KOPT-K1 (cell line): Measurements from ENCODE around the gene XYLT1.

Source experiments
- H3K27ac ChIP-seq: fragments of 200-600 bp; sonication (generic); 2 replicates; pipeline ENCODE4 v1.5.1; 2016; ENCODE audit warnings: antibody characterized with exemption, mild to moderate bottlenecking, low read depth, low read length; ENCODE audit not compliant: poor library complexity, severe bottlenecking
- H3K36me3 ChIP-seq: fragments of 200-600 bp; sonication (generic); 2 replicates; pipeline ENCODE4 v1.5.1; 2017; ENCODE audit warnings: antibody characterized with exemption, mild to moderate bottlenecking, low read length, moderate library complexity; ENCODE audit not compliant: insufficient read depth
- H3K9me3 ChIP-seq: fragments of 200-600 bp; sonication (generic); 2 replicates; pipeline ENCODE4 v1.5.1; 2017; ENCODE audit warnings: antibody characterized with exemption, low read length, mild to moderate bottlenecking; ENCODE audit not compliant: insufficient read depth, poor library complexity, severe bottlenecking

Gene XYLT1

DNA sequence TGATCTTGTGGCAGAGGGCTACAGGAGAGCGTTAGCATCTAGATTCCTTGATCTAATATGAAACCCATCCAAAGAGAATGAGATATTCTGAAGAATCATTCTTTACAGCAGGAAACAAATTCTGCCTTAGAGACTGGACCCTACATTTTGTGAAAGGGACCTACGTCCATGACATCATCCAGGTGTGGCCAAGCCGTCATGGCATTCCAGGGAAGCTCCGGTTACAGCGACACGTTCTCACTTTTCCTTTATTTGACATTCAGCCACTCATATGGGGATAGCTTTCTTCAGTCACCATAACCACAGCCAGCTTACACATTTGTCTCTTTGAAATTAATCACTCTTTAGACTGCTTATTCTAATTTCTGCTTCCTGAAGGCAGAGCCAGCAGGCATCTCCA lies 408.1 kb downstream of the XYLT1 start:
- H3K36me3 ChIP-seq, result no peaks in the 10 kb centered on the region
- H3K9me3 ChIP-seq, result no peaks in the 10 kb centered on the region

DNA sequence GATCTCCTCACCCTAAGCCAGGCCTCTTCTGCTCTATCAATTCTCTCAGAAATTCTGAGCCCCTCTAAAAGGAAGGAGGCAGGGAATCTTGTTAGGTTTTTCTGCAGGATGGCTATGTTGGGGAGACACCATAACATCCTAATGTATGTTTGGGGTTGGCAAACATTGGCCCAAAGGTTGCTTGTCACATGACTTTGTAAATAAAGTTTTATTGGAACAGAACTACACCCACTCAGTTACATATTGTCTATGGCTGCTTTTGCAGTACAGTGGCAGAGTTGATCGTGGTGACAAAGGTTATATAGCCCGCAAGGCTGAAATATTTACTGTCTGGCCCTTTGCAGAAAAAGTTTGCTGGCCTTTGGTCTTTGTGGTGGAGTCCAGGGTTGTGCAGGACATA lies 409.4 kb downstream of the XYLT1 start:
- no peaks in the 10 kb centered on the region for H3K9me3 ChIP-seq
- no peaks in the 10 kb centered on the region for H3K36me3 ChIP-seq
- H3K27ac ChIP-seq, result no peak overlapping the region

More for the DNA sequence above, 408.1 kb downstream of the XYLT1 start:
- H3K27ac ChIP-seq, result no peak overlapping the region

DNA sequence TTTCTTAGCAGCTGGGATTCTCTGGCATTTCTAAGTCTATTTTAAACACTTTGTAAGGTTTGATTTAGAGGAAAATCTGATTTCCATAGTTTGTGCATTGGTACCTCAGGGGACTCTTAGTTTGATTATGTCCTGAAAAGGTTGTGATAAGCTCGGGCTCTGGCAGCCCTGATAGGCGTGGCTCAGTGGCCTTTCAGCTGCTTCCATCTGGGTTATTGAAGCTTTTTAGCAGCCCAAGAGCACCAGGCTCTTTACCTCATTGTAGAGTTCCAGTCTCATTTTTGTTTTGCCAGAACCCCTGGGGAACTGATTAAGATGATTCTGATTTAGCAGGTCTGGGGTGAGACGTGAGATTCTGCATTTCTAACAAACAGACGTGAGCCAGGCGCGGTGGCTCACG lies 412.3 kb downstream of the XYLT1 start:
- Histone ChIP-seq H3K9me3 (no peaks in the 10 kb centered on the region), H3K36me3 (no peaks in the 10 kb centered on the region), H3K27ac (no peak overlapping the region)

DNA sequence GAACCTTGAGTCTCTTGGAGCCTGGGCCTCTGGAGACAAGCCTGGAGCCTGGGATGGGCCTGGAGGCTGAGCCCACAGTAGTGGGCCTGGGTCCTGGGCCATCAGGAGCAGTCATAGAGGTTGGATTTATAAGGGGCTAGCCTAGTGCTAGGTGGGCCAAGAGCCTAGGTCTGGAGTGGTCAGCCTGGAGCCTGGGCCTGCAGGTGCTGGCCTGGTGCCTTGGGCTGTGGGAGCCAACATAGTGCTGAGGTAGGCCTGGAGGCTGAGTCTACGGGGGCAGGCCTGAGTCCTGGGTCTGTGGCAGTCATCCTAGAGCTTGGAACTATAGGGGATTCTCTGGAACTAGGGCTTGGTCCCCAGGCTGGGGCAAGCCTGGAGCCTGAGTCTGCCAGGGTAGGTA lies 414.1 kb downstream of the XYLT1 start:
- H3K27ac ChIP-seq, result no peak overlapping the region
- H3K9me3 ChIP-seq, result no peaks in the 10 kb centered on the region
- no peaks in the 10 kb centered on the region for H3K36me3 ChIP-seq

DNA sequence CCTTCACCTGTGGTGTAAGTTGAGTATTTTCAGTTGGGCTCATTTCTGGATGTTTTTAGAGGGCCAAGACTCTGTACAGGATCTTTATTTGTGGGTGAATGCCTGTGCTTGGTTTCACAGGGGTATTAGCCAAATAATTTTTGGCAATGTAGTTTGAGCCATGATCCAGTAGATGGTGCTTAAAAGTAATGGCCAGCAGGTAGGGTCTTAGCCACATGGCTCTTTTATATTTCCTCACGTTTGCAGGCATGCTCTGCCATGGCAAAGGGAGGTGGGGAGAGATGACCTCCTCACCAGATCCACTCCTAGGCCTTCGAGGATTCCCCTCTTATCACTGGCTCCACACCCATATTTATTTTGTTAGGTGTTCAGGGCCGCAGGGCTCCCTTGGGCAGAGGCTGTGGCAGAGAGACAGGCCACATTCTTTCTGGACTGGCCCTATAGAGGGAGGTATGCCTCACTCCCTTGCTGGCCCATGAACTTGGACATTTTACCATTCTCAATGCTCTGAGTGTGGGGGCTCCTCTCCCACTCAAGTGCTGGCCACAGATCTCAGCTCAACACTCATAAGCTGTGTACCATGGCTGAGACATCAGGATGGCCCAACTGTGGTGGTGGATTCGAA lies 417.1 kb downstream of the XYLT1 start:
- Histone ChIP-seq H3K36me3 (no peaks in the 10 kb centered on the region), H3K9me3 (no peaks in the 10 kb centered on the region), H3K27ac (no peak overlapping the region)
